Endothelial cell (in vitro differentiated cells): ENCODE data around the gene ARHGEF28. TPM values are rescaled to one million over a fixed set of nuclear protein-coding genes. Genes with fewer than 3 reads are reported as not detected.

Experiments
- DNase-seq: peaks from one replicate; pipeline ENCODE4 v3.0.0; 2021; ENCODE audit warnings: low spot score
- H3K27ac Mint-ChIP-seq: one replicate; pipeline ENCODE4 v1.8.0; 2021; ENCODE audit warnings: mixed read lengths, inconsistent platforms; ENCODE audit not compliant: unreplicated experiment
- H3K27me3 Mint-ChIP-seq: one replicate; pipeline ENCODE4 v1.8.0; 2021; ENCODE audit warnings: mild to moderate bottlenecking, moderate library complexity, mixed read lengths, inconsistent platforms; ENCODE audit not compliant: unreplicated experiment
- H3K36me3 Mint-ChIP-seq: one replicate; pipeline ENCODE4 v1.8.0; 2021; ENCODE audit warnings: mild to moderate bottlenecking, low read depth, mixed read lengths, inconsistent platforms; ENCODE audit not compliant: unreplicated experiment
- H3K4me1 Mint-ChIP-seq: one replicate; pipeline ENCODE4 v1.8.0; 2021; ENCODE audit warnings: mild to moderate bottlenecking, mixed read lengths, inconsistent platforms; ENCODE audit not compliant: unreplicated experiment
- H3K4me3 Mint-ChIP-seq: one replicate; pipeline ENCODE4 v1.8.0; 2021; ENCODE audit warnings: mild to moderate bottlenecking, mixed read lengths, inconsistent platforms; ENCODE audit not compliant: unreplicated experiment
- H3K9me3 Mint-ChIP-seq: one replicate; pipeline ENCODE4 v1.8.0; 2021; ENCODE audit warnings: mixed read lengths, inconsistent platforms; ENCODE audit not compliant: unreplicated experiment
- CTCF ChIP-seq: fragments of 200-600 bp; sonication (generic); IDR thresholded peaks from one replicate; pipeline ENCODE4 v1.5.0; 2021; ENCODE audit warnings: antibody characterized with exemption; ENCODE audit not compliant: unreplicated experiment
- total RNA-seq: library from RNA; stranded (reverse); fragmentation: NEBNext Ultra II Directional; extraction: Animal tissue kit (Norgen Biotek cat#: 25700); gene quantifications from one replicate; pipeline ENCODE4 v1.2.1, GENCODE V29; 2021; ENCODE audit not compliant: unreplicated experiment

Gene ARHGEF28
- total RNA-seq, 1 donor from 2014 or later: 1.5 TPM

- Mint-ChIP-seq H3K9me3 (no peaks in the 10 kb centered on the region), H3K4me1 (no peaks in the 10 kb centered on the region), H3K4me3 (no peak overlapping the region), H3K36me3 (no peaks in the 10 kb centered on the region), H3K27me3 (no peaks in the 10 kb centered on the region), H3K27ac (no peak overlapping the region)
- no peak for DNase-seq
- no peak for TF ChIP-seq CTCF
Observed at GRCh38 chr5:73938280-73938937, 312.4 kb downstream of the ARHGEF28 start.

- Mint-ChIP-seq H3K36me3 (no peaks in the 10 kb centered on the region), H3K27ac (no peak overlapping the region), H3K9me3 (no peaks in the 10 kb centered on the region), H3K4me3 (no peak overlapping the region), H3K4me1 (no peaks in the 10 kb centered on the region), H3K27me3 (no peaks in the 10 kb centered on the region)
- no peak for DNase-seq
- no peak for TF ChIP-seq CTCF
Observed at GRCh38 chr5:73938938-73939320, 312.9 kb downstream of the ARHGEF28 start.

GRCh38 chr5:73939557-73939956 is 313.6 kb downstream of the ARHGEF28 start:
- Mint-ChIP-seq H3K27me3 (no peaks in the 10 kb centered on the region), H3K9me3 (no peaks in the 10 kb centered on the region), H3K4me3 (no peak overlapping the region), H3K27ac (no peak overlapping the region), H3K36me3 (no peaks in the 10 kb centered on the region), H3K4me1 (no peaks in the 10 kb centered on the region)
- DNase-seq: no peak
- TF ChIP-seq CTCF: no peak

- no peak for DNase-seq
- no peaks in the 10 kb centered on the region for H3K4me1 Mint-ChIP-seq
Observed at GRCh38 chr5:73940026-73940425, 314.0 kb downstream of the ARHGEF28 start.

More at GRCh38 chr5:73940026-73940425, 314.0 kb downstream of the ARHGEF28 start:
- Mint-ChIP-seq H3K4me3 (no peak overlapping the region), H3K27me3 (no peaks in the 10 kb centered on the region), H3K9me3 (no peaks in the 10 kb centered on the region), H3K27ac (no peak overlapping the region), H3K36me3 (no peaks in the 10 kb centered on the region)
- TF ChIP-seq CTCF: no peak
